Urinary bladder (tissue), 4 donors: Measurements from ENCODE around the gene HIC2. TPM values are rescaled to one million over a fixed set of nuclear protein-coding genes. Genes with fewer than 3 reads are reported as not detected.
"Not testable (repeated sequence)": the region's sequence is repeated elsewhere in the genome, so short reads cannot be mapped to it uniquely, and the experiment has no call there.

ENCODE experiments used
- DNase-seq: peaks from one replicate; pipeline ENCODE4 v3.0.0-alpha.2; 2015; ENCODE audit errors: extremely low spot score
- H3K27ac ChIP-seq: one replicate; pipeline ENCODE4 v1.5.1; 2013; ENCODE audit warnings: low read depth, mild to moderate bottlenecking, moderate library complexity
- H3K36me3 ChIP-seq: one replicate; pipeline ENCODE4 v1.6.1; 2013; ENCODE audit warnings: mild to moderate bottlenecking, moderate library complexity; ENCODE audit not compliant: insufficient read depth
- H3K4me1 ChIP-seq: one replicate; pipeline ENCODE4 v1.6.1; 2013; ENCODE audit warnings: mild to moderate bottlenecking, moderate library complexity; ENCODE audit not compliant: insufficient read depth
- H3K4me3 ChIP-seq: one replicate; pipeline ENCODE4 v1.5.1; 2013; ENCODE audit warnings: low read depth, low read length
- WGBS: extraction: QIAGEN DNeasy Blood & Tissue Kit; methylation state at CpG from one replicate; pipeline ENCODE4 v1.1.7; 2013; 5-methylcytosine and 5-hydroxymethylcytosine counted together
- polyA plus RNA-seq: library from polyadenylated mRNA; stranded (reverse); fragments of 200-250 nt; gene quantifications from one replicate; pipeline ENCODE4 v1.2.3, GENCODE V29; 2013
- total RNA-seq: library from RNA; depleted of rRNA; stranded (reverse); fragments of >200 nt; gene quantifications from one replicate; pipeline ENCODE4 v1.2.3, GENCODE V29; 2014
- donor health status: healthy with polysubstance abuse.
- donor health status: healthy.

Gene HIC2
- total and polyA plus RNA-seq, 2 donors = 2.0 to 5.0 TPM

DNA sequence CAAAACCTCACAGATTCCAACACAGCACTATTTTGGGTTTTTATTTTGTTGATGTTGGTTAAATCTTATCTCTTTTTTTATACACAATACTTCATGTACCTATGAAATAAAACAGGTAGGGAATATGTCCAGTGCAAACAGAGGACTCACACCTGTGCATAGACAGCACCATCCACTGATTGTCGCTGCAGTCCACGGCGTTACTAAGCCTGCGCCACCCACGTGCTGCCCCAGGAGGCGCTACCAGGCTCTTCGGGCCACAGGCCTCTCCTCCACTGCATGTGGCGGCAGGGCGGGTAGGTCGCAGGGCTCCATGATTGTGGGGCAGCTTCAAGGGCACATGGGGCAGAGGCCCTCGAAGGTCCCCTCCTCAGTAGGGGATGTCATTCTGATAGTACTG, 55.8 kb downstream of the HIC2 start:
- H3K4me3 ChIP-seq, H3K27ac ChIP-seq, H3K4me1 ChIP-seq, H3K36me3 ChIP-seq, DNase-seq: not testable (repeated sequence)
- WGBS = no CpG with 5 or more reads among the region's 11 CpGs

DNA sequence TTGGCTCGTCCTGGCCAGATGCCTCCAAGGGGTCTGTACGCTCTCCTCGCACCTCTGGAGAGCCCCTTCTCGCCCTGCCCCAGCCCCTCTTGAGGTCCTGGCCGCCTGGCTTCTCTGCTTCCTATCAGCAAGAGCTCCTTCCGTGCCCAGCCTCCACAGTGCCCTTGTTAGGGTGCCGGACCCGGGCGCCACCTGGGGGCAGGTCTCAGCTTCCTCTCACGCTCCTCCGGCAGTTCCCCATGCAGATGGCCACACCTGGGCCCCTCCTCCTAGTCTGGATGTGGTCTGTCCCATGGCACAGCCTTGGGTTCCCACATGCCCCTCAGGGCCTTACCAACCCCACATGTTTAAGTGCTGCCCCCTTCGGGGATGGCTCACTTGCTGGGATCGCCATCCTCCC, 56.5 kb downstream of the HIC2 start:
- H3K27ac ChIP-seq, H3K4me3 ChIP-seq, DNase-seq, H3K4me1 ChIP-seq, H3K36me3 ChIP-seq: not testable (repeated sequence)
- WGBS = 100% methylated on average over 2 of the region's 13 CpGs

DNA sequence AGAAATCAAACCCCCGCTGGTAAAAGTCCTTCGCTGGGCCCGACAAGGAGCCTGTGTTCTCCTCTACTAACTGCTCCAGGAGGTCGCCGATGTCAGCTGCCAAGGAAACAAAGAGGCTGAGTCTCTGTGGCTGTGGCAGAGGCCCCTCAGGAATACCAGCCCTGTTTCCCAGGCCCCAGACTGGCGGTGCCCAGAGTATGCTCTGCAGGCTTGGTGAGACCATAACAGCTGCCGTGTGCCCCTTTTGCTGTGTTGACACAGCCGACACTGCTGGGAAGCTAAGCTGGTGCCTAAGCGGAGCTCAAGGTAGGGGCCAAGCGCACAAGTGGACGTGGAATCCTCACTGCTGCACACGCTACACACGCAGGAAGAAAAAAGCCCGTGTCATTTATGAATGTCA, 66.9 kb downstream of the HIC2 start:
- not testable (repeated sequence) for H3K27ac ChIP-seq, H3K4me3 ChIP-seq, H3K4me1 ChIP-seq, H3K36me3 ChIP-seq, DNase-seq
- 96% methylated on average over 9 of the region's 14 CpGs for WGBS

DNA sequence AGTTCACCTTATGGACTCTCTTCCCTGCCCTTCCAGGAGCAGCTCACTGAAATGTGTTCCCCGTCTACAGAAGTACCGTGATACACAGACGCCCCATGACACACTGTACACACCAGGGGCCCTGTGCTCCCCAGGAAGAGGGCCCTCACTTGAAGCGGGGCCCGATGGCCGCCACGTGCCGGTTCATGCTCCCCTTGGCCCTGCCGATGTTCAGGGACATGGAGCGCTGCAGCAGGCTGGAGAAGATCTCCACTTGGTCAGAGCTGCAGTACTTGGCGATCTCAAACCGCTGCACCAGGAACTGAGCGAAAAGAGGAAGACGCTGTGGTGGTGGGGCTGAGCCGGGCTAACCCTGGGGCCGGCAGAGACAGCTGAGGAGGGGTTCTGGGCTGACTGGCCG, 70.6 kb downstream of the HIC2 start:
- not testable (repeated sequence) for H3K27ac ChIP-seq, DNase-seq, H3K4me3 ChIP-seq, H3K4me1 ChIP-seq, H3K36me3 ChIP-seq
- 92% methylated on average over 7 of the region's 17 CpGs for WGBS

DNA sequence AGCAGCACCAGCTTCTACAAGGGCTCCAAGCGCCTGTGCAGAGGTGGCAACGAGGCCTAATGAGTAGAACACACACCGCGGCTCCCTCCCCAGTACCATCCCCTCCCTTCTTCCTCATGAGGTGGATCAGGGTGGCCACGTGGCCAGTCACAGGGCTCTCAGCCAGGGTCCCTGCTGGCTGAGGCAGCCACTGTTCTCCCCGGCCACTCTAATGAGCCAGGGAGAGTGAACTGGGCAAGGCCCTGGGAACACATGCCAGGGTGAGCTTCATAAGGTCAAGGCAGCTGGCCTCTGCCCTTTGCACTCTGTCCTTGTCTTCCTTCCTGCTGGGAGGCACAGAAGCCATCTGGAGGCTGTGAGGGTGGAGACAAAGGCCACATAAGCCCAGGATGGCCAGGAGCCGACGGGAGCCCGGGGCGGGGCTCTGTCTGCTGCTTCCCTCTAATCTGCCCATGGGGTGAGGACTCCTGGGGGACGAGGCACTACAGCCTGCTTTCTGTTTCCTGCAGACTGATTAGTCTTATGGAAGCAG, 72.0 kb downstream of the HIC2 start:
- 67% methylated on average over 2 of the region's 11 CpGs for WGBS
- not testable (repeated sequence) for DNase-seq, H3K4me3 ChIP-seq, H3K27ac ChIP-seq, H3K36me3 ChIP-seq, H3K4me1 ChIP-seq

DNA sequence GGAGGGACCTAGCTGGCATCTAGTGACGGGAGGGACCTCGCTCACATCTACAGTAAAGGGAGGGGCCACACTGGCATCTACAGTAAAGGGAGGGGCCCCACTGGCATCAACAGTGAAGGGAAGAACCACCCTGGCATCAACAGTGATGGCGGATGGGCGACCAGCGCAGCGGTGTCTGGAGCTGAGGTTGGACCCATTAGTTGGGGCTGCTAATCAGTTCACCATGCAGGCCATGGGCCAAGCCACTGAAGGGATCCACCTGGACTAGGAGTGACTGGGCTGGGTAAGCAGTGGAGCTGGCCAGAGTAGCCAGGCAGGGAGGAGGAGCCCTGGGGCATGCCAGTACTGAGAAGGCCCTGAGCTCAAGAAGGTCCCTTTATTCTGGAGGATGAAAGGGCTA, 73.4 kb downstream of the HIC2 start:
- not testable (repeated sequence) for H3K4me1 ChIP-seq, H3K4me3 ChIP-seq, H3K27ac ChIP-seq, H3K36me3 ChIP-seq, DNase-seq
- 97% methylated on average over 4 of the region's 6 CpGs for WGBS

DNA sequence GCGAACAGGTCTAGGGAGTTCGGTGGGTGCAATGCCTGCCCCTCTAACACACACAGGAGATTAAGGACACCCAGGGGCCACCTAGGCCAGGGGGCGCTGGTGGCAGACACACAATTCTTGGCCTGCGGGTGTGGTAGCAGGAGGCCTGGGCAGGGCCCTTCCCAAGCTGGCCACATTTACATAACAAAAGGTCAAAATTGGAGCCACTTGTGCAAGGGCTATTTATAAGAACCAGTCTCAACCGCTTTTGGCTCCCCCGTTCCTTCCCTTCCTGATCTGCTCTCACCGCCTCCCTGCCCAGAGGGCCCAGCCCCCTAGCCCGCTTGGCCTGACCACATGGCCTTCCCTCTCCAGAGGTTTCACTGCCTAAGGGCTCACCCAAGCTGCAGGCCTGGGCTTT, 75.1 kb downstream of the HIC2 start:
- not testable (repeated sequence) for H3K4me3 ChIP-seq, DNase-seq, H3K36me3 ChIP-seq, H3K4me1 ChIP-seq, H3K27ac ChIP-seq
- no CpG with 5 or more reads among the region's 8 CpGs for WGBS

DNA sequence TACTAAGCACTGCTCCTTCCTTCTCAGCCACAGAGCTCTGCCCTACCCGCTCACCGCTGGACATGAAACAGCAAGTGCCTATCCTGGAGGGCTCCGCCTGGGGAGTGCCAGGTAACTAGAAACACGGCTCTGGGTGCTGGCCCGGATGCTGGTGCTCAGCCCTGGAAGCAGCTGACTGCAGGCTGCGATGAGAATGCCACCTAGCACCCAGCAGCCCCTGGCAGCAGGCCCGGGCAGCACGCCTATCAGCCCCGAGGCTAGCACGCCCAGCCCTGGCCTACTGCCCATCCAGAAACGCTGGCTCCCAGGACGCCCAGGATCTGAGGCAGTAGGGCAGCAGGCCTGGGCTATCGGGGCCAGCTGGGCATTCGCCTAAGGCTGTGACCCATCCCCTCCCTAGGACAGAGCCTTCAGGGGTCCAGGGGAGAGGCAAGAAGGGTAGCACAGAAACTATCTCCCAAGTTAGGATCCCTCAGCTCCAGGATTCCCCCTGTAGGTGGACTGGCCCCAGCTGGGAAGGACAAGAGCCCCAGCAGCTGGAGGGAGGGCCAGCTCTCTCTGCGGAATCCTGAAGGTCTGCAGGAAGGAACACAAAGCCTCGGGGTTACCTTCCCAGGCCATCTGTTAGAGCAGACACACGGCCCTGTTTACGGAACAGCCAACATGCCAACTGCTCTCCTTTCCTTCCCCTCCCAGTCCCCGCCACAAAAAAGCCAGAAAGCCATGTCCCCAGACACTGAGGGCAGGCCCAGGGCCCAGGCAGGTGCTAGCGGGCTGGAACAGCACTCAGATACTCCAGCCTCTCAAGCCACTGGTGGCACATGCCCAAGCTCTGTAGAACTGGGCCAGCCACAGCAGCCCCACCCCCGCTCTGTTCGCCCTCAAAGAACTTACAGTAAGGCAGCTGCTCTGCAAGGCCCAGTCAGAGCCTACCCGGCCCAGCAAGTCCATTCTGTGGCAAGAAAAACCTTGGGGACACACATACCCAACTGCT, 76.9 kb downstream of the HIC2 start:
- no CpG with 5 or more reads among the region's 23 CpGs for WGBS
- not testable (repeated sequence) for H3K27ac ChIP-seq, DNase-seq, H3K4me3 ChIP-seq, H3K4me1 ChIP-seq, H3K36me3 ChIP-seq

DNA sequence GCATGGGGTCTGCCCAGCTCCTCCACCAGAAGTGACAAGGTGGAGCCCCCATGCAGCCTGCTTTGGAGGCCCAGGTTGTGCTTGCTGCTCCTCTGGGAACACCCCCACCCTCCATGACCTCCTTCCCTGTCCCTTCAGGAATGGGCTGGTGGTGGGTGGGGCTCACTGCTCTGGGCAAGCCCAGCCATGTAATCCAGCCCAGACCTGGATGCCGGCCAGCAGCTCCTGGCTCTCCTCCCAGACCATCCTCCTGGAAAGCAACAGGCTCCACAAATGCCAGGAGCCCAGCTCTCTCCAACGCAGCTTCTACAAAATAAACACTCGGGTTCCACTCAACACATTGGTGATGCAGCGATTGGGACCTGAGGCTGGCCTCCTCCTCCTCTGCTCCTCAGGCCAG, 80.8 kb downstream of the HIC2 start:
- WGBS = no CpG with 5 or more reads among the region's 4 CpGs
- not testable (repeated sequence) for H3K36me3 ChIP-seq, H3K27ac ChIP-seq, DNase-seq, H3K4me3 ChIP-seq, H3K4me1 ChIP-seq

DNA sequence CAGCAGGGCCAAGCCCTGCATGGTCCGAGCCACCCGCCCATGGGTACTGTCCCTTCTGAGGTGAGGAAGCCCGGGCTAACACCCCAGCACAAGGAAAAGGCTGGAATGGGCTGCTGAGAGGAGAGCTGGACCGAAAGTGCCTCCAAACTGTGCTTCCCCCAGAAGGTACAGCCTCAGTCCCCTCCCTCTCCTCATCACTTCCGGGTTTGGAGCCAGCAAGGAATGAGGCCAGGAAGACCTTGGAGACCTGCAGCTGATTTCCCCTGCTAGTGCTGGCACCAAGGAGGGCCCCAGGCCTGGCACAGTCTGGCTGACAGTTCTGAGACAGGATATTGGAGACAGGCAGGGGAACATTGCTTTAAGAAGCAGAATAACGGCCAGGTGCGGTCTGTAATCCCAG, 81.3 kb downstream of the HIC2 start:
- H3K4me1 ChIP-seq, H3K36me3 ChIP-seq, H3K4me3 ChIP-seq, DNase-seq, H3K27ac ChIP-seq: not testable (repeated sequence)
- WGBS = no CpG with 5 or more reads among the region's 7 CpGs

DNA sequence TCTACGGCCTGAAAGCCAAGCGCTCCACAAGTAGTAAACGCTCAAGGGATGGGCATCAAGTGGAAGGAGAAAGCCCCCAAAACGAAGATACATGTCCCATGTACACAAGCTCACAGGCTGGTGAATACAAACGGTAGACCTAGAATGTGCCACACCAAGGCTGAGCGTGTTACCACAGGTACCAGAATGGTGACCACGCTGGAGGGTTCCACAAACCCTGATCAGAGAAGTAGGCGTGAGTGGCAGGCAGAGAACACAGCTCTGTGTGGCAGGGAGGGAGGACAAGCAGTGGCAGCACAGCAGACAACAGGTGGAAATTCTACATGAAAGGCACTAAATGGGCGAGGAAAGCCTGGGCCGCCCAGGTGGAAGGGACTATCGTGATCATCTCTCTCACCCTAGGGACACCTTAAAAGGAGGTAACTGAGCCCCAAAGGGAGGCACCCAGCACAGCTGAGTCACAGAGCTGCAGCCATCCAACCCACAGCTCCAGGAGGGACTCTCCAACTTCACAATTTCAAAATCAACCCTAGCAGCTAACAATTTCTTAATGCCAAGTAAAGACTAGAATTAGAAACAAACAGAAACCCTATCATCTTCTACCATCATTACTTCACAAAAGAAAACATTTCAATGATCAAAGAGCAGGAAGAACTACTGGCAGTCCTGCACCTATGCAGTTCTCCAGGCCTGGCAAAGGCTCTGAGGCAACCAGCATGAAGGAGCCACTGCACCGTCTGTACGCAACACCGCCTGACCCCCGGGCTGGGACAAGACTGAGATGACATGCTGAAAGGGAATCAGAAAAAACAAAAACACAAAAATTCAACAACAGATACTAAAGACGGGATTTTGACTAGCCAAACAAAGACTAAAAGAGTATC, 82.7 kb downstream of the HIC2 start:
- H3K27ac ChIP-seq, H3K4me1 ChIP-seq, DNase-seq, H3K36me3 ChIP-seq, H3K4me3 ChIP-seq: not testable (repeated sequence)
- no CpG with 5 or more reads among the region's 16 CpGs for WGBS
